K562 (cell line): ENCODE data around the gene MTHFR. TPM values are rescaled to one million over a fixed set of nuclear protein-coding genes. Genes with fewer than 3 reads are reported as not detected.

ENCODE experiments used
- E2F3 ChIP-seq: fragments of 250-450 bp; sonication (Bioruptor Pico); IDR thresholded peaks from 2 replicates; pipeline ENCODE4 v1.4.0; 2020; ENCODE audit warnings: mild to moderate bottlenecking
- ELF1 ChIP-seq: fragments of 200-800 bp; sonication (Bioruptor generic); IDR thresholded peaks from 2 replicates; pipeline ENCODE4 v1.6.1; 2016; ENCODE audit warnings: missing genetic modification characterization, missing compliant biosample characterization
- ELF4 ChIP-seq: fragments of 450-650 bp; formaldehyde crosslinking; IDR thresholded peaks from 2 replicates; pipeline ENCODE4 v1.4.0; 2022; ENCODE audit warnings: missing genetic modification characterization
- EWSR1 ChIP-seq: fragments of 450-650 bp; IDR thresholded peaks from 2 replicates; pipeline ENCODE4 v1.6.1; 2018; ENCODE audit warnings: borderline replicate concordance, mild to moderate bottlenecking, low read depth, moderate library complexity; ENCODE audit not compliant: partially characterized antibody
- GABPB1 ChIP-seq: sonication (generic); formaldehyde crosslinking; IDR thresholded peaks from 2 replicates; pipeline ENCODE4 v1.8.0; 2022; ENCODE audit warnings: mild to moderate bottlenecking, missing genetic modification reagents
- GATAD2B ChIP-seq: fragments of 450-650 bp; IDR thresholded peaks from 2 replicates; pipeline ENCODE4 v1.6.1; 2017; ENCODE audit warnings: mild to moderate bottlenecking, borderline replicate concordance
- HNRNPH1 ChIP-seq: fragments of 200-400 bp; formaldehyde crosslinking; optimal IDR thresholded peaks from 2 replicates; pipeline ENCODE3; 2017; ENCODE audit warnings: low read depth, mild to moderate bottlenecking, low read length, moderate library complexity
- JUND ChIP-seq, 2 experiments: IDR thresholded peaks; 2 replicates in 1 of 2; 3 replicates in 1 of 2; pipeline ENCODE4 v1.6.1; 2011; ENCODE audit warnings: borderline replicate concordance in 2 of 2, low read depth in 2 of 2, low read length in 2 of 2, improper control_type of control experiment in 1 of 2, missing biosample characterization in 1 of 2, missing genetic modification characterization in 1 of 2, missing genetic modification reagents in 1 of 2
- MAFK ChIP-seq: IDR thresholded peaks from 2 replicates; pipeline ENCODE4 v1.6.1; 2011; ENCODE audit warnings: low read length, improper control_type of control experiment
- MXI1 ChIP-seq: IDR thresholded peaks from 2 replicates; pipeline ENCODE4 v1.6.1; 2011; ENCODE audit warnings: low read depth, mild to moderate bottlenecking, improper control_type of control experiment, low read length
- NFRKB ChIP-seq: fragments of 450-650 bp; IDR thresholded peaks from 2 replicates; pipeline ENCODE4 v1.6.1; 2016; ENCODE audit warnings: low read depth
- PHTF2 ChIP-seq: fragments of 250-450 bp; sonication (Bioruptor Pico); IDR thresholded peaks from 2 replicates; pipeline ENCODE4 v1.5.0; 2021; ENCODE audit warnings: mild to moderate bottlenecking
- SAP30 ChIP-seq: fragments of 200-600 bp; sonication (generic); IDR thresholded peaks from 2 replicates; pipeline ENCODE4 v1.6.1; 2012; ENCODE audit warnings: borderline replicate concordance, low read depth, mild to moderate bottlenecking, moderate library complexity, low read length, control low read depth, inconsistent platforms; ENCODE audit not compliant: insufficient read depth, poor library complexity, severe bottlenecking
- SETDB1 ChIP-seq: IDR thresholded peaks from one replicate; pipeline ENCODE4 v1.6.1; 2012; ENCODE audit warnings: low read length, control low read depth, inconsistent platforms
- SNRNP70 ChIP-seq: fragments of 200-400 bp; formaldehyde crosslinking; optimal IDR thresholded peaks from 2 replicates; pipeline ENCODE3; 2017; ENCODE audit warnings: low read depth, low read length
- SRSF7 ChIP-seq: fragments of 200-400 bp; formaldehyde crosslinking; optimal IDR thresholded peaks from 2 replicates; pipeline ENCODE3; 2017; ENCODE audit warnings: mild to moderate bottlenecking, low read depth, low read length
- TAF7 ChIP-seq: fragments of 450-650 bp; IDR thresholded peaks from 2 replicates; pipeline ENCODE4 v1.6.1; 2016; ENCODE audit warnings: missing genetic modification characterization, missing compliant biosample characterization
- TRIM25 ChIP-seq: fragments of 450-650 bp; IDR thresholded peaks from 2 replicates; pipeline ENCODE4 v1.7.0; 2016; ENCODE audit warnings: borderline replicate concordance
- ZFP30 ChIP-seq: fragments of 250-450 bp; sonication (Bioruptor Pico); IDR thresholded peaks from 2 replicates; pipeline ENCODE4 v1.8.0; 2022; ENCODE audit warnings: moderate library complexity, mild to moderate bottlenecking, inconsistent platforms, borderline replicate concordance
- ZFX ChIP-seq: sonication (generic); formaldehyde crosslinking; IDR thresholded peaks from 2 replicates; pipeline ENCODE4 v1.8.0; 2022; ENCODE audit warnings: mild to moderate bottlenecking, missing genetic modification reagents, moderate library complexity
- ZNF766 ChIP-seq: fragments of 200-800 bp; sonication (Bioruptor generic); conservative IDR thresholded peaks from 2 replicates; pipeline ENCODE4 v1.6.1; 2016; ENCODE audit warnings: missing genetic modification characterization, missing compliant biosample characterization
- ZNF785 ChIP-seq: fragments of 250-450 bp; sonication (Bioruptor Pico); IDR thresholded peaks from 2 replicates; pipeline ENCODE4 v1.4.0; 2020; ENCODE audit warnings: mild to moderate bottlenecking
- ZZZ3 ChIP-seq: fragments of 450-650 bp; IDR thresholded peaks from 2 replicates; pipeline ENCODE4 v1.6.1; 2016; ENCODE audit warnings: antibody characterized with exemption, mild to moderate bottlenecking, moderate library complexity
- polyA plus RNA-seq, 8 experiments: library from polyadenylated mRNA; depleted of rRNA in 4 of 8; stranded (reverse) in 5 of 8; unstranded in 3 of 8; fragments of >200 nt; fragmentation: Nextera tagmentation in 2 of 8; fragmentation: Illumina TruSeq in 1 of 8; extraction: Ambion mirVana in 2 of 8; extraction: Trizol in 1 of 8; gene quantifications; 2 replicates each; pipeline versions ENCODE4 v1.2.1 to v1.2.3, GENCODE V29; 2011 to 2014; ENCODE audit warnings: inconsistent platforms in 1 of 8, missing spikeins in 1 of 8
- total RNA-seq, 7 experiments: library from RNA; depleted of rRNA in 6 of 7; stranded (reverse); fragments of >200 nt in 6 of 7; fragmentation: Illumina TruSeq in 2 of 7; extraction: Trizol in 2 of 7; gene quantifications; 2 replicates each; pipeline versions ENCODE4 v1.2.1 to v1.2.3, GENCODE V29; 2011 to 2021; ENCODE audit warnings: low replicate concordance in 1 of 7
- TF ChIP-seq, protein P1 (sequence below): sonication (generic); formaldehyde crosslinking; IDR thresholded peaks from 2 replicates; pipeline ENCODE4 v1.9.0; 2022; ENCODE audit warnings: mild to moderate bottlenecking, missing genetic modification reagents

The MTHFR gene
- total and polyA plus RNA-seq, 9 of the 15 experiments (the other 6 are each of a cell fraction or from before 2014, with no cell fraction given): 5.0 to 104 (median 62.6) TPM

GRCh38 chr1:11841245-11842153 is 35.7 kb upstream of the MTHFR start (continued):
- no peak for TF ChIP-seq TRIM25
- TF ChIP-seq EWSR1: no peak
- TF ChIP-seq MAFK: no peak
- TF ChIP-seq HNRNPH1: no peak
- TF ChIP-seq SAP30: no peak
- no peak for TF ChIP-seq SETDB1
- TF ChIP-seq ZNF766 (CRISPR knock-in tag): peak; percentile 48; the same call in 1 of the 2 replicates
- 0 out of 2 replicates have a peak, but pooled peaks have one; percentile 9 for TF ChIP-seq NFRKB
- no peak for TF ChIP-seq PHTF2 (CRISPR knock-in tag)
- no peak for TF ChIP-seq GATAD2B
- TF ChIP-seq ZFP30 (CRISPR knock-in tag): no peak
- TF ChIP-seq GABPB1: no peak
- no peak for TF ChIP-seq SRSF7
- no peak for TF ChIP-seq MXI1
- TF ChIP-seq, protein P1, sequence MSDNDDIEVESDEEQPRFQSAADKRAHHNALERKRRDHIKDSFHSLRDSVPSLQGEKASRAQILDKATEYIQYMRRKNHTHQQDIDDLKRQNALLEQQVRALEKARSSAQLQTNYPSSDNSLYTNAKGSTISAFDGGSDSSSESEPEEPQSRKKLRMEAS (CRISPR knock-in tag): peak; percentile 81
- peak; percentile 78 for TF ChIP-seq JUND (IDR thresholded peaks at IDR 0.05; ENCODE audit: borderline replicate concordance, low read depth, low read length)
- TF ChIP-seq JUND (tag; IDR thresholded peaks at IDR 0.05; ENCODE audit: borderline replicate concordance, low read depth, low read length): peak; percentile 84
- TF ChIP-seq E2F3 (CRISPR knock-in tag): no peak
- no peak for TF ChIP-seq ELF1 (tag)
- no peak for TF ChIP-seq TAF7 (tag)
- TF ChIP-seq ZZZ3: no peak
- no peak for TF ChIP-seq ZNF785
- TF ChIP-seq ELF4 (CRISPR knock-in tag): no peak
- peak; percentile 6; the same call in 1 of the 2 replicates for TF ChIP-seq ZFX (CRISPR knock-in tag)
- no peak for TF ChIP-seq SNRNP70
